ENCODE results near the gene NUP214. TPM values are rescaled to one million over a fixed set of nuclear protein-coding genes. Genes with fewer than 3 reads are reported as not detected.

NUP214 gene
- total RNA-seq, 1 donor from 2014 or later: 24.7 TPM

DNA sequence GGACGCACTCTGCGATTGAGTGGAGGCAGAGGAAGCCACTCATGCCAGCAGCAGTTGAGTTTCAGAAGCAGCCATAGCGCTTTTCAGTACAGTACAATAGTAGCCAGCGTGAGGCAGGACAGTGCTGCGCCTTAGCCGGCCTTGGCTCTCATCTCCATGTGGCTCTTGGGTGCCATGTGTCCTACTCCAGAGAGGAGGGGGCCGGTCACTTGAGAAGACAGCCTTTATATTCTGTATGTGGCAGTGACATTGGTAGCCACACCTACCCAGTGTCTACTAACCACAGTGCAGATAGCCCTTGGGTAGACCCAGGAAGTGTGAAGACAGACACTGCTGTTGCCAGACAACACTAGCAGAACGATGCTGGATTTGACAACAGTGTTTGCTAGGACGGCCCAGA is 108.6 kb downstream of the NUP214 start:
- TF ChIP-seq, protein P1, sequence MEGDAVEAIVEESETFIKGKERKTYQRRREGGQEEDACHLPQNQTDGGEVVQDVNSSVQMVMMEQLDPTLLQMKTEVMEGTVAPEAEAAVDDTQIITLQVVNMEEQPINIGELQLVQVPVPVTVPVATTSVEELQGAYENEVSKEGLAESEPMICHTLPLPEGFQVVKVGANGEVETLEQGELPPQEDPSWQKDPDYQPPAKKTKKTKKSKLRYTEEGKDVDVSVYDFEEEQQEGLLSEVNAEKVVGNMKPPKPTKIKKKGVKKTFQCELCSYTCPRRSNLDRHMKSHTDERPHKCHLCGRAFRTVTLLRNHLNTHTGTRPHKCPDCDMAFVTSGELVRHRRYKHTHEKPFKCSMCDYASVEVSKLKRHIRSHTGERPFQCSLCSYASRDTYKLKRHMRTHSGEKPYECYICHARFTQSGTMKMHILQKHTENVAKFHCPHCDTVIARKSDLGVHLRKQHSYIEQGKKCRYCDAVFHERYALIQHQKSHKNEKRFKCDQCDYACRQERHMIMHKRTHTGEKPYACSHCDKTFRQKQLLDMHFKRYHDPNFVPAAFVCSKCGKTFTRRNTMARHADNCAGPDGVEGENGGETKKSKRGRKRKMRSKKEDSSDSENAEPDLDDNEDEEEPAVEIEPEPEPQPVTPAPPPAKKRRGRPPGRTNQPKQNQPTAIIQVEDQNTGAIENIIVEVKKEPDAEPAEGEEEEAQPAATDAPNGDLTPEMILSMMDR (IDR thresholded peaks at IDR 0.05; ENCODE audit: borderline replicate concordance): no peak
- Histone ChIP-seq H3K4me1 (peaks cover 54% of the 10 kb centered on the region), H3K27me3 (ENCODE audit: low read depth) (no peaks in the 10 kb centered on the region), H3K27ac (replicated peaks) (peak overlapping the region; percentile 93), H3K36me3 (peaks cover 51% of the 10 kb centered on the region), H3K9me3 (replicated peaks) (no peaks in the 10 kb centered on the region), H3K4me3 (no peak overlapping the region)
- no peak for DNase-seq
- intact Hi-C loops (cut with micrococcal nuclease): loop anchor here (10.0 kb wide), 1 partner anchor 101 kb away; no protein-coding TSS in a partner anchor

DNA sequence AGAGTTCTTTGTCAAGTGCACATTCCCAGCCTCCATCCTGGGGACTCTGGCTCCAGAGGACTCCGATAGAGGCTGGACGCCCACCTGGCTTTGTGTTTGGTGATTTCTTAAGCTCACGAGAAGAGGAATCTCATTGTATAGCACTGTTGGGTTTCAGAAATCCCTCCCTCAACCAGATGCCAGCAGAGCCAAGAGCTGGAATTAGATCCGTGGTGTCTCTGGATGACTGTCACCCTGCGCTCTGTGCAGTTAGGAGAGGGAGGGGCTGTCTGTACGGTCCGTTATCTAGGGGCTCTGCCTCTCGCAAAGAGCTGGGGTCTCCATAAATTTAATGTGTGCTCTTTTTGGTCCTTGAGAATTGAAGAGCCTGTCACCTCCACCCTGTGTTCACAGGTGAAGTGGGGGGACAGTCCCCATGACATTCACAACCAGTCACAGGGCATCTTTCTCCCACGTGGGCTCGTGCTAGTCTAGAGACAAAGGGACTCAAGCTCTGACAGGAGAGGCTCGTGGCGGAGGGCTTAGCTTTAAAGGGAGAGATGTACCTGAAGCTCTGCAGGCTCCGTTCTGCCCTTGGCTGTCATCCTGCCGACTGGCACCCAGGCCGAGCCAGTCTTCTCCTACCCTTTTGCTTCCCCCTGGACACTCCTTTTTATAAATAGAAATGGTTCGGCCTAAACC is 109.6 kb downstream of the NUP214 start:
- Histone ChIP-seq H3K27ac (replicated peaks) (peak overlapping the region; percentile 93), H3K36me3 (peaks cover 51% of the 10 kb centered on the region)
- intact Hi-C loops (cut with micrococcal nuclease): loop anchor here (10.0 kb wide), 1 partner anchor 100 kb away; no protein-coding TSS in a partner anchor

DNA sequence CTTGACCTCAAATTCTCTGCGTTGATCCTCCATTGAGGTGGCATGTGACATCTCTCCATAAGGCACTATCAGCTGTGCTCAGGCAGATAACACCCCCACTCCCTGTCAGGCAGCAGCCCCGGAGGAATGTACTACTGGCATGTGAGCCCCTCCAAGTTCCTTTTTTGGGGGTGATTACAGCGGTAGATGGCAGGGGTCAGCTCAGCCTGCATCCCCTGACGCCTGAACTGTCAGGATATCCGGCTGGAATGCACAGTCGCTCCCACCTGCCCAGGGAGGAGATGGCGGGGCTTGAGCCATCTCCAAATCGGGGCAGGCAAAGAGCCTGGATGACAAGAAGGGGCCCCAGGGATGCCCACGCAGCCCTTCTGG is 110.1 kb downstream of the NUP214 start:
- no peak for DNase-seq
- Histone ChIP-seq H3K27me3 (ENCODE audit: low read depth) (no peaks in the 10 kb centered on the region), H3K27ac (replicated peaks) (peak overlapping the region; percentile 93), H3K9me3 (replicated peaks) (no peaks in the 10 kb centered on the region), H3K4me1 (peaks cover 52% of the 10 kb centered on the region), H3K36me3 (peaks cover 49% of the 10 kb centered on the region), H3K4me3 (peak overlapping the region; percentile 35)
- intact Hi-C loops (cut with micrococcal nuclease): loop anchor here (10.0 kb wide), 1 partner anchor 99 kb away; no protein-coding TSS in a partner anchor
- TF ChIP-seq, protein P1 (IDR thresholded peaks at IDR 0.05; ENCODE audit: borderline replicate concordance): no peak

More for the DNA sequence above, 109.6 kb downstream of the NUP214 start:
- TF ChIP-seq, protein P1 (IDR thresholded peaks at IDR 0.05; ENCODE audit: borderline replicate concordance): no peak
- DNase-seq: no peak
- Histone ChIP-seq H3K4me3 (peak overlapping the region; percentile 35), H3K4me1 (peaks cover 55% of the 10 kb centered on the region), H3K27me3 (ENCODE audit: low read depth) (no peaks in the 10 kb centered on the region), H3K9me3 (replicated peaks) (no peaks in the 10 kb centered on the region)

DNA sequence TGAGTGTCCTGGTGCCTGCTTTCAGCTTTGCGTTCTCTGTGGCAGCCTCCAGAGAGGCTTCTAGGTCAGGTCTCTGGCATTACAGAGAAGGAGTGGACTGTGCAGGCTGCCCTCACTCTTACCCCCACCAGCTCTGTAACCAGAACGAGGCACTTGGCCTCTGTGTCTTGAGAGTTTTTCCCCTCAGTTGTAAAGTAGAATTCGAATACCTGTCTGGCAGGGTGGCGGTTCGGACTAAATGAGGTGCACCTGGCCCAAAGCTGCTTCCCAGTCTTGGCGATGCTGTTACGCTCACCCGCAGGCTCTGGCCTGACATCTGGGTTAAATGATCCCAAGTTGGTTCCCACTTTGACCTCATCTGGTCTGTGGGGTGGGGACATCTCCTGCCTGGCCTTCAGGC is 110.8 kb downstream of the NUP214 start:
- intact Hi-C loops (cut with micrococcal nuclease): loop anchor here (10.0 kb wide), 1 partner anchor 99 kb away; no protein-coding TSS in a partner anchor
- TF ChIP-seq, protein P1 (IDR thresholded peaks at IDR 0.05; ENCODE audit: borderline replicate concordance): no peak
- Histone ChIP-seq H3K36me3 (peaks cover 42% of the 10 kb centered on the region), H3K9me3 (replicated peaks) (no peaks in the 10 kb centered on the region), H3K27me3 (ENCODE audit: low read depth) (no peaks in the 10 kb centered on the region), H3K4me3 (peak overlapping the region; percentile 35), H3K4me1 (peaks cover 52% of the 10 kb centered on the region), H3K27ac (replicated peaks) (peak overlapping the region; percentile 93)
- DNase-seq: no peak

DNA sequence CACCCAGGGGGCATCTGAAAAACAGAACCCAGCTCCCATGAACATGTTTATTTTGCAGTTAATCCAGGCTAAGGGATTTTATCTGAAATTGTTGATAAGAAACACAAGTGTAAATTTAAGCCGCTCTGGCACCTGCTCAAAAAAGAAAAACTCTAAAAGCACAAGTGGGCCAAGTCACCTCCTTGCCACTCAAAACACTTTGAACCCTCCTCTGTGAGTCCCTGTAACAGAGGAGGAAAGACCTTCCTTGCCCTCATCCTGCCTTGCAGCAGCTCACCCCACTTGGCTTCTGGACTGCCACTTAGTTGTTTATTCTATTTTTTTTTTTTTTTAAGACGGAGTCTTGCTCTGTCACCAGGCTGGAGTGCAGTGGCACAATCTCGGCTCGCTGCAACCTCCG is 111.4 kb downstream of the NUP214 start:
- Histone ChIP-seq H3K4me1 (peaks cover 52% of the 10 kb centered on the region), H3K27me3 (ENCODE audit: low read depth) (no peaks in the 10 kb centered on the region), H3K27ac (replicated peaks) (peak overlapping the region; percentile 93), H3K9me3 (replicated peaks) (no peaks in the 10 kb centered on the region), H3K4me3 (no peak overlapping the region), H3K36me3 (peaks cover 36% of the 10 kb centered on the region)
- TF ChIP-seq, protein P1 (IDR thresholded peaks at IDR 0.05; ENCODE audit: borderline replicate concordance): no peak
- no peak for DNase-seq
- intact Hi-C loops (cut with micrococcal nuclease): loop anchor here (10.0 kb wide), 1 partner anchor 98 kb away; no protein-coding TSS in a partner anchor

Data from left ventricle myocardium inferior (tissue), 1 donor.